DMS153 (cell line): ENCODE data around the gene IL22RA2.
A peak's percentile ranks its signal among the peaks of the same experiment; 100 is the strongest.

ENCODE experiments used
- DNase-seq: peaks from one replicate; lab custom pipeline; 2025; lab: John Stamatoyannopoulos, UW

IL22RA2 gene

GRCh38 chr6:137095651-137096238 is 77.7 kb downstream of the IL22RA2 start:
- no peak for DNase-seq

GRCh38 chr6:137095093-137095492 is 78.4 kb downstream of the IL22RA2 start:
- no peak for DNase-seq

- peak; percentile 37 for DNase-seq
Observed at GRCh38 chr6:137094411-137095008, 78.9 kb downstream of the IL22RA2 start.
